Suprapubic skin (tissue), 4 donors: ENCODE results near the gene ISG15.

Experiments used
- CTCF ChIP-seq, 2 donors: fragments of 200-600 bp in 1 of 2; fragments of 450-650 bp in 1 of 2; sonication (generic) in 1 of 2; IDR thresholded peaks; one replicate each; pipeline ENCODE4 v1.5.1; 2016 to 2019; ENCODE audit warnings: antibody characterized with exemption in 2 of 2, mild to moderate bottlenecking in 1 of 2, moderate library complexity in 1 of 2
- POLR2A ChIP-seq, 2 donors: fragments of 450-650 bp; IDR thresholded peaks; one replicate each; pipeline ENCODE4 v1.6.1; 2017; ENCODE audit warnings: antibody characterized with exemption in 2 of 2, mild to moderate bottlenecking in 2 of 2, moderate library complexity in 2 of 2
- POLR2AphosphoS5 ChIP-seq, 3 donors: sonication (generic); formaldehyde crosslinking; IDR thresholded peaks; one replicate each; pipeline ENCODE4 v1.6.1; 2017; ENCODE audit warnings: antibody characterized with exemption in 3 of 3

GRCh38 chr1:1061682-1062345, 48.5 kb downstream of the ISG15 start:
- TF ChIP-seq CTCF (IDR thresholded peaks at IDR 0.05) (no peak), POLR2AphosphoS5 (IDR thresholded peaks at IDR 0.05) (no peak), POLR2A (IDR thresholded peaks at IDR 0.05) (no peak)
